ENCODE results near the gene ACSS3.

GRCh38 chr12:81078469-81079196 is 754 bp downstream of the ACSS3 start:
- TF ChIP-seq, protein P1, sequence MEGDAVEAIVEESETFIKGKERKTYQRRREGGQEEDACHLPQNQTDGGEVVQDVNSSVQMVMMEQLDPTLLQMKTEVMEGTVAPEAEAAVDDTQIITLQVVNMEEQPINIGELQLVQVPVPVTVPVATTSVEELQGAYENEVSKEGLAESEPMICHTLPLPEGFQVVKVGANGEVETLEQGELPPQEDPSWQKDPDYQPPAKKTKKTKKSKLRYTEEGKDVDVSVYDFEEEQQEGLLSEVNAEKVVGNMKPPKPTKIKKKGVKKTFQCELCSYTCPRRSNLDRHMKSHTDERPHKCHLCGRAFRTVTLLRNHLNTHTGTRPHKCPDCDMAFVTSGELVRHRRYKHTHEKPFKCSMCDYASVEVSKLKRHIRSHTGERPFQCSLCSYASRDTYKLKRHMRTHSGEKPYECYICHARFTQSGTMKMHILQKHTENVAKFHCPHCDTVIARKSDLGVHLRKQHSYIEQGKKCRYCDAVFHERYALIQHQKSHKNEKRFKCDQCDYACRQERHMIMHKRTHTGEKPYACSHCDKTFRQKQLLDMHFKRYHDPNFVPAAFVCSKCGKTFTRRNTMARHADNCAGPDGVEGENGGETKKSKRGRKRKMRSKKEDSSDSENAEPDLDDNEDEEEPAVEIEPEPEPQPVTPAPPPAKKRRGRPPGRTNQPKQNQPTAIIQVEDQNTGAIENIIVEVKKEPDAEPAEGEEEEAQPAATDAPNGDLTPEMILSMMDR (IDR thresholded peaks at IDR 0.05; ENCODE audit: low read length), result no peak
- no peak for TF ChIP-seq EZH2 (IDR thresholded peaks at IDR 0.05; ENCODE audit: borderline replicate concordance, low read length)
